Measurements from ENCODE around the gene MAGI3.

Gene MAGI3

DNA sequence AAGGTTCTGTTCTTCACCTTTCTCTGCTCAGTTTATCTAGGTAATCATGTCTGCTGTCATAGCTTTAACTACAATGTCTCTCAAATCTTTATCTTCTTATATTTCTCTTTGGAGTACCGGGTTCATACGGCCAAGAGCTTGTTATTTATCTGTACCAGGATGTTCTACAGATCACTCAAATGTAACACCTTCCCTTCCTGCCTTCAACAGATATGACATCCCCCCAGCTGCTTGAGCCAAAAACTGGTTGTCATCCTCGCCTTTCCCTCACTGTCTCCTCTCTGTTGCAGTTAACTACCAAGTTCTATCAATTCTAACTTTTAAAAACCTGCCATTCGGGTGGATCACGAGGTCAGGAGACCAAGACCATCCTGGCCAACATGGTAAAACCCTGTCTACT is 220.1 kb downstream of the MAGI3 start:
- in situ Hi-C loops (cut with MboI; ENCODE audit: low pct_unique_long_range_greater_than_20kb, low sequenced_read_pairs, unreplicated experiment), result no loop called here
- TF ChIP-seq, protein P1, sequence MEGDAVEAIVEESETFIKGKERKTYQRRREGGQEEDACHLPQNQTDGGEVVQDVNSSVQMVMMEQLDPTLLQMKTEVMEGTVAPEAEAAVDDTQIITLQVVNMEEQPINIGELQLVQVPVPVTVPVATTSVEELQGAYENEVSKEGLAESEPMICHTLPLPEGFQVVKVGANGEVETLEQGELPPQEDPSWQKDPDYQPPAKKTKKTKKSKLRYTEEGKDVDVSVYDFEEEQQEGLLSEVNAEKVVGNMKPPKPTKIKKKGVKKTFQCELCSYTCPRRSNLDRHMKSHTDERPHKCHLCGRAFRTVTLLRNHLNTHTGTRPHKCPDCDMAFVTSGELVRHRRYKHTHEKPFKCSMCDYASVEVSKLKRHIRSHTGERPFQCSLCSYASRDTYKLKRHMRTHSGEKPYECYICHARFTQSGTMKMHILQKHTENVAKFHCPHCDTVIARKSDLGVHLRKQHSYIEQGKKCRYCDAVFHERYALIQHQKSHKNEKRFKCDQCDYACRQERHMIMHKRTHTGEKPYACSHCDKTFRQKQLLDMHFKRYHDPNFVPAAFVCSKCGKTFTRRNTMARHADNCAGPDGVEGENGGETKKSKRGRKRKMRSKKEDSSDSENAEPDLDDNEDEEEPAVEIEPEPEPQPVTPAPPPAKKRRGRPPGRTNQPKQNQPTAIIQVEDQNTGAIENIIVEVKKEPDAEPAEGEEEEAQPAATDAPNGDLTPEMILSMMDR (IDR thresholded peaks at IDR 0.05; ENCODE audit: extremely low read depth, insufficient read depth, missing control alignments), result no peak

DNA sequence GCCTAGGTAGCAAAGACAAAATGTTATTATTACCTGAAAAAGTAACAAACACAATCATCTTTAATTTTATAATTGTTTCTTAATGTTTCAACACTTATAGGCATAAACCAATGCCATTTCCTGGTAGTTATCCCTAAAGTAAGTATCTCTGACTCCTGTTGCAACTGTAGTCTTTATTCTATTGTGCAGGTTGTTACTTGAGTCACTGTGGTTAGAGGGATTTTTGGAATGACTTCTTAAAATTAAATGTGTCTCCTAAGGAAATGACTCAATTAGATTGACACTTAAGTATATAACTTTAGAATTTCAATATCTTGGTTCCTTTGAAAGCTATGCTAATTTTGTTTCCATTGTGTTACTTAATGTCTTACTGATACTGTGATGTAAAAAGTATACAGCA is 225.1 kb downstream of the MAGI3 start:
- in situ Hi-C loops (cut with MboI; ENCODE audit: low pct_unique_long_range_greater_than_20kb, low sequenced_read_pairs, unreplicated experiment), result no loop called here
- TF ChIP-seq, protein P1 (IDR thresholded peaks at IDR 0.05; ENCODE audit: extremely low read depth, insufficient read depth, missing control alignments), result no peak
- DNase-seq (ENCODE audit: low spot score), result no peak

More for the DNA sequence above, 220.1 kb downstream of the MAGI3 start:
- no peak for DNase-seq (ENCODE audit: low spot score)

DNA sequence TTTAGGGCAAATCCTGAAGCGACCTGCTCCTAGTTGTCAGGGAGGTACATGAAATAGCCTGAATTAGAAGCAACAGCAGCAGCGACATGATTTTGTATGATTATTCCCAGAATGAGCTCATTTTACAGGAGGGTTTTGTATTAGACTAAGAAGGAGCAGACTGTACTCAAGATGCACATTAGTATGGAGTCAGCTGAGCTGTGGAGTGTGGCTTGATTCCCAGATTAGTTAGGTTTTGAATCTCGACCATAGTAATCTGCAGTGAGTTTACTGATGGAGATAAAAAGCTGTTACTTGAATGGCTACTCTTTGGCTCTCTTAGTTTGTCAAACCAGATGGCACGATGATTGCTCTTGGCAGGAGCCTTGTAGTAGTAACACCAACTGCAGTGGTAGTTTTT is 225.8 kb downstream of the MAGI3 start:
- TF ChIP-seq, protein P1 (IDR thresholded peaks at IDR 0.05; ENCODE audit: extremely low read depth, insufficient read depth, missing control alignments), result no peak
- no peak for DNase-seq (ENCODE audit: low spot score)
- in situ Hi-C loops (cut with MboI; ENCODE audit: low pct_unique_long_range_greater_than_20kb, low sequenced_read_pairs, unreplicated experiment), result no loop called here

DNA sequence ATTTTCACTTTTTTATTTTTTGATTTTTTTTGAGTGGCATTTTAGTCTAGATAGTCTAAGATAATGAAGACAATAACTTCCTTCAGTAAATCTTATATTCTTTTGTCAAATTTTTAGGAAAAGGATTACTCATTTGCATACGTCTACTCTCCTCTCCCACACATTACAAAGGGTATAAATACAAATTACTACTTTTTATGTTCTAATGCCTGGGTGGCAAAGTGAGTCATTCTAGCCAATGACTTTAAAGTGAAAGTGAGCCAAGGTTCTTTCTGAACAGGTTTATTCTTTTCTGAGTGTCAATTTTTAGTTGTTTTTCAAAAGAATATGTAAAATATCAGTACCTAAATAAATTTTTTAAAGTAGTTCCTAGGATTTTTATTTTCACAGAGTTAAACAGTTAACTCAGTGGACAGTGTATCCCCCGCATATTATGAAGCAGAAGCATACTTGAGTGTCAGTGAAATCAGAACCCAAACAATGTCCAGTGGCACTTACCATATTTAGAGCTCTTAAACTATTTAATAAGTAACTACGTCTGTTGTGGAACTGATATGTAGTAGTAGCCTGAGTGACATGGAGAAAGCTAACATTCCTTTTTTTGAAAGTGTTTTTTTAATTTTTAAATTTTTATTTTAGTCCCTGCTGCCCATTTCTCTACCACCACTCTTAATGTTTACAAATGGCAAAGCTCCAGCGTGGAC is 227.3 kb downstream of the MAGI3 start:
- TF ChIP-seq, protein P1 (IDR thresholded peaks at IDR 0.05; ENCODE audit: extremely low read depth, insufficient read depth, missing control alignments), result no peak
- no peak for DNase-seq (ENCODE audit: low spot score)
- in situ Hi-C loops (cut with MboI; ENCODE audit: low pct_unique_long_range_greater_than_20kb, low sequenced_read_pairs, unreplicated experiment), result no loop called here

DNA sequence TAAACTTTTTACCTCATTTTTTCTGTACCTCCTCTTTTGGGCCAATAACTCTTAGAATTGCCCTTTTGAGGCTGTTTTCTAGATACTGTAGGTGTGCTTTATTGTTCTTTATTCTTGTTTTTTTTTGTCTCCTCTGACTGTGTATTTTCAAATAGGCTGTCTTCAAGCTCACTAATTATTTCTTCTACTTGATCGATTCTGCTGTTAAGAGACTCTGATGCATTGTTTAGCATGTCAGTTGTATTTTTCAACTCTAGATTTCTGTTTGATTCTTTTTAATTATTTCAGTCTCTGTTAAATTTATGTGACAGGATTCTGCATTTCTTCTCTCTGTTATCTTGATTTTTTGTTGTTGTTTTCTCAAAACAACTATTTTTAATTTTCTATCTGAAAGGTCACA is 238.7 kb downstream of the MAGI3 start:
- no peak for DNase-seq (ENCODE audit: low spot score)
- in situ Hi-C loops (cut with MboI; ENCODE audit: low pct_unique_long_range_greater_than_20kb, low sequenced_read_pairs, unreplicated experiment), result no loop called here

DNA sequence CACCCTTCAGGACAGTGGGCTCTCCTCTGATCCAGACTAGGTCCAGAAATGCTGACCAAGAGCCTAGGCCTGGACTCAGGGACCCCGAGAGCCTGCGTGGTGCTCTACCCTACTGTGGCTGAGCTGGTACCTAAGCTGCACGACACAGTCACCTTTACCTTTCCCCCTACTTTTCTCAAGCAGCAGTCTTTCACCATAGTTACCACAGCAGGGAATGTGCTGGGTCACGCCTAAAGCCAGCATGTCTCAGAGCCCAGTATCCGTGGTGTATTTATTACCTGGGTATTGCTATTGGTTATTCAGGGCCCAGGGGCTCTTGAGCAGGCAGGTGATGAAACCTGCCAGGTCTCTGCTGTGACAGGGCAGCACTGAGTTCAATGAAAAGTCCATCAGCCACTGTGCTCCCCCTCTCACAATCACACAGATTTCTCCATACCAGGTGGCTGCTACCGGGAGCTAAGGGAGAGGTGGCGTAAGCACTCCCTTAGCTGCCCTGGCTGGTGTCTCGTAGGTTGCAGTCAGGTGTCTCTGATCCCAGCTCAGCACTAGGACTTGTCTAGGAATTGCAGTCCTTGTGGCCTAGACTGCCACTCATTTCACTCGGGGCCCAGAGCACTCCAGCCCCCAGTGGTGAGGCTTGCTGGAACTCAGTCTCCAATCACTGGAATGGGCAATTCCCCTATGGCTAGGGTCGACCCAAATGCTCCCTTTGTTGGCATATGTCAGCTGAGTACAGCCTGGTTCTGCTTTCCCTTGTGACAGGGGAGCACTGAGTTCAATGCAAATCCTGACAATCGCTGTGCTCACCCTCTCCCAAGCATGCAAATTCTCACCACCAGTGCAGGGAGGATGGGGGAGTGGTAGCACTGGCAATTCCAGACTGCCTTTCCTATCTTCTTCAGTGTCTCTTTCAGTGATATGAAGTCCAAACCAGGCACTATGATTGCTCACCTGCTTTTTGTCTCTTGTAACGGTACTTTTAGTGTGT is 240.3 kb downstream of the MAGI3 start:
- DNase-seq (ENCODE audit: low spot score), result no peak
- in situ Hi-C loops (cut with MboI; ENCODE audit: low pct_unique_long_range_greater_than_20kb, low sequenced_read_pairs, unreplicated experiment), result no loop called here
- TF ChIP-seq, protein P1 (IDR thresholded peaks at IDR 0.05; ENCODE audit: extremely low read depth, insufficient read depth, missing control alignments), result no peak

More for the DNA sequence above, 238.7 kb downstream of the MAGI3 start:
- TF ChIP-seq, protein P1 (IDR thresholded peaks at IDR 0.05; ENCODE audit: extremely low read depth, insufficient read depth, missing control alignments), result no peak

All from GM13977 (cell line).